ENCODE data around the gene BTBD7. TPM values are rescaled to one million over a fixed set of nuclear protein-coding genes. Genes with fewer than 3 reads are reported as not detected.

Gene BTBD7
- total and polyA plus RNA-seq, 9 of the 15 experiments (the other 6 are each of a cell fraction or from before 2014, with no cell fraction given), result 2.5 to 12.9 (median 6.2) TPM

DNA sequence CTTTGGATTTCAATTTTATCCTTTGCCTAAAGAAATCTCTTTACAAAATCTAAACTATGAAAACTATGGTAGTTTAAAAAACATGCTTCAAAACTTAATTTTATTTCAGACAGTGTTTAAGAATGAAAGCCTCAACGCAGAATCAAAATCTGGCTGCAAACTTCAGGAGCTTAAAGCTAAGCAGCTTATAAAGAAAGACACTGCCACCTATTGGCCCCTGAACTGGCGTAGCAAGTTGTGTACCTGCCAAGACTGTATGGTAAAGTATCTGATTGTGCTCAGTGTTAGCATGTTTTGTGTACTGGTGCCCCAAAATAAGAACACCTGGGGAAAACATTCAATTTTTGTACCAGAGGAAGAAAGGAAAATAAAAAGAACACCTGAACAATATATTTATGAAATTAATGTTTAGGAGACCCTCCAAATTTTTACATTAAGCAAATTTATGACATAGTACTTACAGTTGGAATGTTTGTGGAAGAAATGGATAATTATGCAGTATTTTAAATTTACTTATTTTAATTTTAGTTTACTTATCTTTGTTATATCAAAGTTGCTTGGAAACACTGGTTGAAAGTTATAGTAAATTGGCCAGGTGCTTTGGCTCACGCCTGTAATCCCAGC lies 113.6 kb downstream of the BTBD7 start (continued):
- TF ChIP-seq, protein P1, sequence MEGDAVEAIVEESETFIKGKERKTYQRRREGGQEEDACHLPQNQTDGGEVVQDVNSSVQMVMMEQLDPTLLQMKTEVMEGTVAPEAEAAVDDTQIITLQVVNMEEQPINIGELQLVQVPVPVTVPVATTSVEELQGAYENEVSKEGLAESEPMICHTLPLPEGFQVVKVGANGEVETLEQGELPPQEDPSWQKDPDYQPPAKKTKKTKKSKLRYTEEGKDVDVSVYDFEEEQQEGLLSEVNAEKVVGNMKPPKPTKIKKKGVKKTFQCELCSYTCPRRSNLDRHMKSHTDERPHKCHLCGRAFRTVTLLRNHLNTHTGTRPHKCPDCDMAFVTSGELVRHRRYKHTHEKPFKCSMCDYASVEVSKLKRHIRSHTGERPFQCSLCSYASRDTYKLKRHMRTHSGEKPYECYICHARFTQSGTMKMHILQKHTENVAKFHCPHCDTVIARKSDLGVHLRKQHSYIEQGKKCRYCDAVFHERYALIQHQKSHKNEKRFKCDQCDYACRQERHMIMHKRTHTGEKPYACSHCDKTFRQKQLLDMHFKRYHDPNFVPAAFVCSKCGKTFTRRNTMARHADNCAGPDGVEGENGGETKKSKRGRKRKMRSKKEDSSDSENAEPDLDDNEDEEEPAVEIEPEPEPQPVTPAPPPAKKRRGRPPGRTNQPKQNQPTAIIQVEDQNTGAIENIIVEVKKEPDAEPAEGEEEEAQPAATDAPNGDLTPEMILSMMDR (IDR thresholded peaks at IDR 0.05 in 2 of 3, conservative IDR thresholded peaks at IDR 0.05 in 1 of 3; ENCODE audit: insufficient read depth in 2 of 3, low read depth in 1 of 3, low read length in 3 of 3), result peak; percentile 58 to 66 (median 58)
- no peak for TF ChIP-seq ATF7 (IDR thresholded peaks at IDR 0.05)
- TF ChIP-seq ZKSCAN8 (CRISPR knock-in tag; IDR thresholded peaks at IDR 0.05), result no peak
- TF ChIP-seq, protein P2, sequence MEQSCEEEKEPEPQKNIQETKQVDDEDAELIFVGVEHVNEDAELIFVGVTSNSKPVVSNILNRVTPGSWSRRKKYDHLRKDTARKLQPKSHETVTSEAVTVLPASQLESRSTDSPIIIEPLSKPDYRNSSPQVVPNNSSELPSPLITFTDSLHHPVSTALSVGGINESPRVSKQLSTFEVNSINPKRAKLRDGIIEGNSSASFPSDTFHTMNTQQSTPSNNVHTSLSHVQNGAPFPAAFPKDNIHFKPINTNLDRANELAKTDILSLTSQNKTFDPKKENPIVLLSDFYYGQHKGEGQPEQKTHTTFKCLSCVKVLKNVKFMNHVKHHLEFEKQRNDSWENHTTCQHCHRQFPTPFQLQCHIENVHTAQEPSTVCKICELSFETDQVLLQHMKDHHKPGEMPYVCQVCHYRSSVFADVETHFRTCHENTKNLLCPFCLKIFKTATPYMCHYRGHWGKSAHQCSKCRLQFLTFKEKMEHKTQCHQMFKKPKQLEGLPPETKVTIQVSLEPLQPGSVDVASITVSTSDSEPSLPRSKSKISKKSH (CRISPR knock-in tag; IDR thresholded peaks at IDR 0.05), result no peak
- TF ChIP-seq GATAD2A (IDR thresholded peaks at IDR 0.05), result no peak
- no peak for TF ChIP-seq CCNT2 (IDR thresholded peaks at IDR 0.05; ENCODE audit: borderline replicate concordance, extremely low read depth, insufficient read length, low read depth, low read length)
- no peak for TF ChIP-seq GATAD2B (IDR thresholded peaks at IDR 0.05; ENCODE audit: borderline replicate concordance)
- TF ChIP-seq RAD21 (CRISPR knock-in tag; conservative IDR thresholded peaks at IDR 0.05 in 1 of 2, IDR thresholded peaks at IDR 0.05 in 1 of 2), result peak; percentile 56 to 62
- no peak for TF ChIP-seq ETV1 (tag; conservative IDR thresholded peaks at IDR 0.05; ENCODE audit: low read depth)

Measured in K562 (cell line).